Peyer's patch (tissue), 4 donors: ENCODE results near the gene ELP4.

Source experiments
- POLR2A ChIP-seq, 2 donors: fragments of 450-650 bp; IDR thresholded peaks; one replicate each; pipeline ENCODE4 v1.5.1; 2017; ENCODE audit warnings: antibody characterized with exemption in 2 of 2, mild to moderate bottlenecking in 2 of 2, moderate library complexity in 2 of 2
- TF ChIP-seq, protein P1 (sequence below), 6 experiments: fragments of 450-650 bp in 4 of 6; fragments of 200-600 bp in 2 of 6; sonication (generic) in 1 of 6; IDR thresholded peaks; one replicate each; pipeline ENCODE4 v1.5.1; 2017 to 2019; ENCODE audit warnings: antibody characterized with exemption in 6 of 6, mild to moderate bottlenecking in 3 of 6, moderate library complexity in 1 of 6

GRCh38 chr11:31722754-31723153 is 213.2 kb downstream of the ELP4 start:
- TF ChIP-seq POLR2A (IDR thresholded peaks at IDR 0.05): no peak
- TF ChIP-seq, protein P1, sequence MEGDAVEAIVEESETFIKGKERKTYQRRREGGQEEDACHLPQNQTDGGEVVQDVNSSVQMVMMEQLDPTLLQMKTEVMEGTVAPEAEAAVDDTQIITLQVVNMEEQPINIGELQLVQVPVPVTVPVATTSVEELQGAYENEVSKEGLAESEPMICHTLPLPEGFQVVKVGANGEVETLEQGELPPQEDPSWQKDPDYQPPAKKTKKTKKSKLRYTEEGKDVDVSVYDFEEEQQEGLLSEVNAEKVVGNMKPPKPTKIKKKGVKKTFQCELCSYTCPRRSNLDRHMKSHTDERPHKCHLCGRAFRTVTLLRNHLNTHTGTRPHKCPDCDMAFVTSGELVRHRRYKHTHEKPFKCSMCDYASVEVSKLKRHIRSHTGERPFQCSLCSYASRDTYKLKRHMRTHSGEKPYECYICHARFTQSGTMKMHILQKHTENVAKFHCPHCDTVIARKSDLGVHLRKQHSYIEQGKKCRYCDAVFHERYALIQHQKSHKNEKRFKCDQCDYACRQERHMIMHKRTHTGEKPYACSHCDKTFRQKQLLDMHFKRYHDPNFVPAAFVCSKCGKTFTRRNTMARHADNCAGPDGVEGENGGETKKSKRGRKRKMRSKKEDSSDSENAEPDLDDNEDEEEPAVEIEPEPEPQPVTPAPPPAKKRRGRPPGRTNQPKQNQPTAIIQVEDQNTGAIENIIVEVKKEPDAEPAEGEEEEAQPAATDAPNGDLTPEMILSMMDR (IDR thresholded peaks at IDR 0.05): no peak
